Activated CD8-positive, alpha-beta T cell treated with anti-CD3 and anti-CD28 coated beads for 36 hours (primary cell): ENCODE results near the gene OR2B6. TPM values are rescaled to one million over a fixed set of nuclear protein-coding genes. Genes with fewer than 3 reads are reported as not detected.
"Not testable (repeated sequence)": the region's sequence is repeated elsewhere in the genome, so short reads cannot be mapped to it uniquely, and the experiment has no call there.

ENCODE experiments used
- ATAC-seq: fragments of 200-7000 bp; cut with Tn5 transposase; one replicate; pipeline ENCODE4 v1.10.0; 2021; ENCODE audit warnings: mild to moderate bottlenecking, moderate library complexity
- CTCF ChIA-PET: fragments of 350-600 bp; sonication (Branson Sonifier 250); formaldehyde crosslinking; loops from one replicate; lab custom pipeline; 2021; ENCODE audit warnings: antibody characterized with exemption; lab: Charles Lee
- POLR2A ChIA-PET: fragments of 350-600 bp; sonication (Branson Sonifier 250); formaldehyde crosslinking; loops from one replicate; lab custom pipeline; 2021; ENCODE audit warnings: antibody characterized with exemption; lab: Charles Lee
- DNase-seq: peaks from one replicate; pipeline ENCODE4 v3.0.0-alpha.2; 2020
- H3K27ac Mint-ChIP-seq: one replicate; pipeline ENCODE4 v1.8.0; 2021; ENCODE audit warnings: mild to moderate bottlenecking, mixed read lengths
- H3K27me3 Mint-ChIP-seq: one replicate; pipeline ENCODE4 v1.8.0; 2021; ENCODE audit warnings: mixed read lengths
- H3K36me3 Mint-ChIP-seq: one replicate; pipeline ENCODE4 v1.8.0; 2021; ENCODE audit warnings: low read depth, mixed read lengths
- H3K4me1 Mint-ChIP-seq: one replicate; pipeline ENCODE4 v1.8.0; 2021; ENCODE audit warnings: low read depth, mixed read lengths
- H3K4me3 Mint-ChIP-seq: one replicate; pipeline ENCODE4 v1.8.0; 2021; ENCODE audit warnings: mild to moderate bottlenecking, moderate library complexity, mixed read lengths
- H3K9me3 Mint-ChIP-seq: one replicate; pipeline ENCODE4 v1.8.0; 2021; ENCODE audit warnings: mixed read lengths
- intact Hi-C: fragments of 100-400 bp; cut with micrococcal nuclease; formaldehyde crosslinking; loops from one replicate; pipeline ENCODE4 v1.10.0; 2022
- total RNA-seq, 2 experiments: library from RNA; stranded (reverse); gene quantifications; one replicate each; pipeline ENCODE4 v1.2.3, GENCODE V29; 2021
- TF ChIP-seq, protein P1 (sequence below): fragments of 200-600 bp; IDR thresholded peaks from one replicate; pipeline ENCODE4 v1.8.0; 2022; ENCODE audit warnings: antibody characterized with exemption, mild to moderate bottlenecking

The OR2B6 gene
- total RNA-seq, 2 experiments from 2014 or later, result not detected

GRCh38 chr6:27931209-27931608 is 25.8 kb upstream of the OR2B6 start:
- ChIA-PET POLR2A (no interaction called here), CTCF (no interaction called here)
- Mint-ChIP-seq H3K27ac (no peak overlapping the region), H3K27me3 (peaks cover 13% of the 10 kb centered on the region), H3K4me1 (no peaks in the 10 kb centered on the region), H3K4me3 (no peak overlapping the region), H3K36me3 (no peaks in the 10 kb centered on the region), H3K9me3 (no peaks in the 10 kb centered on the region)
- ATAC-seq (no peak), DNase-seq (no peak)
- TF ChIP-seq, protein P1, sequence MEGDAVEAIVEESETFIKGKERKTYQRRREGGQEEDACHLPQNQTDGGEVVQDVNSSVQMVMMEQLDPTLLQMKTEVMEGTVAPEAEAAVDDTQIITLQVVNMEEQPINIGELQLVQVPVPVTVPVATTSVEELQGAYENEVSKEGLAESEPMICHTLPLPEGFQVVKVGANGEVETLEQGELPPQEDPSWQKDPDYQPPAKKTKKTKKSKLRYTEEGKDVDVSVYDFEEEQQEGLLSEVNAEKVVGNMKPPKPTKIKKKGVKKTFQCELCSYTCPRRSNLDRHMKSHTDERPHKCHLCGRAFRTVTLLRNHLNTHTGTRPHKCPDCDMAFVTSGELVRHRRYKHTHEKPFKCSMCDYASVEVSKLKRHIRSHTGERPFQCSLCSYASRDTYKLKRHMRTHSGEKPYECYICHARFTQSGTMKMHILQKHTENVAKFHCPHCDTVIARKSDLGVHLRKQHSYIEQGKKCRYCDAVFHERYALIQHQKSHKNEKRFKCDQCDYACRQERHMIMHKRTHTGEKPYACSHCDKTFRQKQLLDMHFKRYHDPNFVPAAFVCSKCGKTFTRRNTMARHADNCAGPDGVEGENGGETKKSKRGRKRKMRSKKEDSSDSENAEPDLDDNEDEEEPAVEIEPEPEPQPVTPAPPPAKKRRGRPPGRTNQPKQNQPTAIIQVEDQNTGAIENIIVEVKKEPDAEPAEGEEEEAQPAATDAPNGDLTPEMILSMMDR, result no peak
- intact Hi-C loops, result no loop called here

DNA sequence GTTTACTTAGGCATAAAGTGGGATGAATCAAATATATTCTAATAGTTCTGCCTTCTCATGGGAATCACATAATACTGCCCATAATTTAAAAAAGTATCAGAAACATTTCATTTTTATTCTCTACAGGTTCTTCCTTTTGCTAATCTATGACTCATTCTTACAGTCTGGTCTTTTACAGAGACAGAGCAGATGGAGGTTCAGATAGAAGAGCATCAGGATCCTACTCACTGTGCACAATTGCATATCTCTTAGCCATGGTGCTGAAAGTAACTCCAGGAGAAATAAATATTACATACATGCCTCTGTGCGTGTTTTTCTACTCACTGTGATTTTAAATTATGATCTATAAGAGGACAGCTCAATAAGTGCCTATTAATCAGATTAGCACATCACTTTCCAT is 16.3 kb upstream of the OR2B6 start:
- no peaks in the 10 kb centered on the region for H3K36me3 Mint-ChIP-seq
- H3K9me3 Mint-ChIP-seq, result no peaks in the 10 kb centered on the region
- ChIA-PET CTCF (no interaction called here), POLR2A (no interaction called here)
- DNase-seq (no peak), ATAC-seq (no peak)
- H3K4me1 Mint-ChIP-seq, result no peaks in the 10 kb centered on the region
- TF ChIP-seq, protein P1, result no peak
- no peak overlapping the region for H3K27ac Mint-ChIP-seq
- H3K27me3 Mint-ChIP-seq, result peaks cover 42% of the 10 kb centered on the region
- intact Hi-C loops, result no loop called here
- no peak overlapping the region for H3K4me3 Mint-ChIP-seq

- DNase-seq, H3K36me3 Mint-ChIP-seq, intact Hi-C loops, H3K4me1 Mint-ChIP-seq, H3K27ac Mint-ChIP-seq, CTCF ChIA-PET, H3K4me3 Mint-ChIP-seq, POLR2A ChIA-PET, H3K9me3 Mint-ChIP-seq, ATAC-seq: not testable (repeated sequence)
- peaks cover 34% of the 10 kb centered on the region for H3K27me3 Mint-ChIP-seq
Observed at GRCh38 chr6:27943072-27943471, 14.0 kb upstream of the OR2B6 start.

DNA sequence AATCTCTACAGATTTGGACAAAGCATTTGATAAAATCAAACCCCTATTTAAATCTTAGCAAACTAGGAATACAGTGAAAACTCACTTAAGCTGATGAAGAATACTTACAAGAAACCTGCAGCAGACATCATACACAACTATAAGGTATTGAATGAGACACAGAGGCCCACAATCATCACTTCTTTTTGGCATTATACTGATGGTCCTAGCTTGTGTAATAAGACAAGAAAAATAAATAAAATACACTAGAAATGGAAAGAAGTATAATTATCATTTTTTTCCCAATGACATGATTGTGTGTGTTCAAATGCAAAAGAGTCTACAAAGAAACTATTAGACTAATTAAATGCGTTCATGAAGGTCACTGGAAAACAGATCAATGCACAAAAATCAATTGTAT is 8.8 kb upstream of the OR2B6 start:
- no peak overlapping the region for H3K27ac Mint-ChIP-seq
- intact Hi-C loops, result no loop called here
- H3K4me1 Mint-ChIP-seq, result no peaks in the 10 kb centered on the region
- ATAC-seq (no peak), DNase-seq (no peak)
- peaks cover 4% of the 10 kb centered on the region for H3K9me3 Mint-ChIP-seq
- ChIA-PET CTCF (no interaction called here), POLR2A (no interaction called here)
- TF ChIP-seq, protein P1, result no peak
- H3K4me3 Mint-ChIP-seq, result no peak overlapping the region
- H3K36me3 Mint-ChIP-seq, result no peaks in the 10 kb centered on the region
- peaks cover 21% of the 10 kb centered on the region for H3K27me3 Mint-ChIP-seq

GRCh38 chr6:27951040-27951439 is 6.0 kb upstream of the OR2B6 start:
- no peaks in the 10 kb centered on the region for H3K36me3 Mint-ChIP-seq
- no peak overlapping the region for H3K4me3 Mint-ChIP-seq
- no peaks in the 10 kb centered on the region for H3K4me1 Mint-ChIP-seq
- peaks cover 28% of the 10 kb centered on the region for H3K27me3 Mint-ChIP-seq
- ChIA-PET POLR2A (no interaction called here), CTCF (no interaction called here)
- H3K27ac Mint-ChIP-seq, result no peak overlapping the region
- TF ChIP-seq, protein P1, result no peak
- ATAC-seq (no peak), DNase-seq (no peak)
- intact Hi-C loops, result no loop called here
- H3K9me3 Mint-ChIP-seq, result peaks cover 4% of the 10 kb centered on the region

DNA sequence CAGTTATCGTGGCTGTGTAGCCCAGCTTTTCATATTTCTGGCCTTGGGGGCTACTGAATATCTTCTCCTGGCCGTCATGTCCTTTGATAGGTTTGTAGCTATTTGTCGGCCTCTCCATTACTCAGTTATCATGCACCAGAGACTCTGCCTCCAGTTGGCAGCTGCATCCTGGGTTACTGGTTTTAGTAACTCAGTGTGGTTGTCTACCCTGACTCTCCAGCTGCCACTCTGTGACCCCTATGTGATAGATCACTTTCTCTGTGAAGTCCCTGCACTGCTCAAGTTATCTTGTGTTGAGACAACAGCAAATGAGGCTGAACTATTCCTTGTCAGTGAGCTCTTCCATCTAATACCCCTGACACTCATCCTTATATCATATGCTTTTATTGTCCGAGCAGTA is 475 bp downstream of the OR2B6 start:
- DNase-seq, result no peak
- intact Hi-C loops, result no loop called here
- TF ChIP-seq, protein P1, result no peak
- Mint-ChIP-seq H3K27me3 (peaks cover 30% of the 10 kb centered on the region), H3K27ac (no peak overlapping the region), H3K9me3 (no peaks in the 10 kb centered on the region), H3K36me3 (no peaks in the 10 kb centered on the region), H3K4me1 (no peaks in the 10 kb centered on the region), H3K4me3 (no peak overlapping the region)
- ATAC-seq, result no peak
- ChIA-PET CTCF (no interaction called here), POLR2A (interaction anchor here (1.0 kb wide), 1 partner anchor 20 kb away, joined by 3 read pairs; no protein-coding TSS in a partner anchor)
